AG10803 (cell line): ENCODE measurements around the gene DYRK3.

Experiments used
- DNase-seq: peaks from one replicate; pipeline ENCODE4 v3.0.0; 2010; ENCODE audit warnings: low read depth
- H3K4me3 ChIP-seq: 2 replicates; pipeline ENCODE4 v1.5.1; 2011; ENCODE audit warnings: mild to moderate bottlenecking, low read length, control low read depth
- TF ChIP-seq, protein P1 (sequence below): conservative IDR thresholded peaks from 2 replicates; pipeline ENCODE4 v1.5.1; 2011; ENCODE audit warnings: mild to moderate bottlenecking, low read length, control low read depth, inconsistent platforms

Gene DYRK3

DNA sequence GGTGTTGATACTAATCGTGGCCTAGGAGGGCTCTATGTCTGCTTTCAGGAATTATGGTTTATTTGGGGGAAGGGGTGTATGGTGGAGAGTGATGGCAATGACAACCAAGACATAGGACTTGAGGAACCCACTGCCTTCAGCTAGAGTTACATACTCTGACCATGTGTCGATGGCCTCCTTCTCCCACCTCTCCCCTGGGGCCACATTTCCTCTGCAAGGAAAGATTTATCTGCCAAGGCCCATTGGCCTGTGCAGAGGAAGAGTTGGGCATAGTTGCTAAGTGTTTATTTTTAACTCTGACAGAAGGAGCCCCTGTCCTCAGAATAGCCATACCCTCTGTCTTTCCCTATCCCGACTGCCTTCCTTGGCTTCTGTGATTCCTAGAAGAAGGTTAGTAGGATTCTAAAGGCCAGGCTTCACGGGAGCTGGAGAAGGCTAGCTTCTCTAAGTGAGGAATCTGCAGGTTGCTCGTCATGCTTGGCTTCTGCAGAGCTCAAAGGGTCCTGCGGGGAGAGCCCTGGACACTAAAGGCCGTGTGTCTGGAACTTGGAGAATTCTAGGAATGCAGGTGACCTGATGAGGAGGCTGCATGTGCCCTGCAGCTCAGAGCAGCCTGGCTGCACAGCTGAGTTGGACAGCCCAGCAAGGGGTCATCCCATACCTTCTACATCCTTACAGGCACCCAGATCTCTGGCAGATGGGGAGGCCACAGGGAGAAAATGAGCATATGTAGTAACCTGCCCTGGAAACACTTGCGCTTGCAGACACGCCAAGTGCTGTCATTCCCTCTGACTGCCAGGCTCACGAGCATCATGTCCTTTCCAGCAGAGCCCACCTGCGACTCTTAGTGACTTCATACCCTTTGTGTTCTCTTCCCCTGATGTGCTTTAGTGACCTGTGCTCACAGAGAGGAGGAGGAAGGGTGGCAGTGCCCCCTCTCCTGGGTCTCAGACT lies 59.1 kb downstream of the DYRK3 start:
- TF ChIP-seq, protein P1, sequence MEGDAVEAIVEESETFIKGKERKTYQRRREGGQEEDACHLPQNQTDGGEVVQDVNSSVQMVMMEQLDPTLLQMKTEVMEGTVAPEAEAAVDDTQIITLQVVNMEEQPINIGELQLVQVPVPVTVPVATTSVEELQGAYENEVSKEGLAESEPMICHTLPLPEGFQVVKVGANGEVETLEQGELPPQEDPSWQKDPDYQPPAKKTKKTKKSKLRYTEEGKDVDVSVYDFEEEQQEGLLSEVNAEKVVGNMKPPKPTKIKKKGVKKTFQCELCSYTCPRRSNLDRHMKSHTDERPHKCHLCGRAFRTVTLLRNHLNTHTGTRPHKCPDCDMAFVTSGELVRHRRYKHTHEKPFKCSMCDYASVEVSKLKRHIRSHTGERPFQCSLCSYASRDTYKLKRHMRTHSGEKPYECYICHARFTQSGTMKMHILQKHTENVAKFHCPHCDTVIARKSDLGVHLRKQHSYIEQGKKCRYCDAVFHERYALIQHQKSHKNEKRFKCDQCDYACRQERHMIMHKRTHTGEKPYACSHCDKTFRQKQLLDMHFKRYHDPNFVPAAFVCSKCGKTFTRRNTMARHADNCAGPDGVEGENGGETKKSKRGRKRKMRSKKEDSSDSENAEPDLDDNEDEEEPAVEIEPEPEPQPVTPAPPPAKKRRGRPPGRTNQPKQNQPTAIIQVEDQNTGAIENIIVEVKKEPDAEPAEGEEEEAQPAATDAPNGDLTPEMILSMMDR: no peak
- no peak for DNase-seq
- H3K4me3 ChIP-seq: no peak overlapping the region

DNA sequence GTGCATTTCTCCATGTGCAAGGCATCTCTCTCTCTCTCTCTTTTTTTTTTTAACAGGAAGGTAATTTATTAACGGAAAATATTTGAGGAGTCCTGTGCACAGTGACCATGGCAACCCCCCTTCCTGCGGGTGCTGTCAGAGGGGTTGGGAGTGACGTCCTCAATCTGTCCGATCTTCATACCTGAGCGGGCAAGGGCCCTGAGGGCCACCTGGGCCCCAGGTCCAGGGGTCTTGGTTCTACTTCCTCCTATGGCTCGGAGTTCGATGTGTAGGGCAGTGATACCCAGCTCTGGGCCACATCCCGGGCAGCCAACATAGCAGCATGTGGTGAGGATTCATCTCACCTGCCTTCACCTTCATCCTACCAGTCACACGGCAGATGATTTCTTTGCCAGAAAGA lies 60.4 kb downstream of the DYRK3 start:
- no peak overlapping the region for H3K4me3 ChIP-seq
- no peak for DNase-seq
- TF ChIP-seq, protein P1: no peak

DNA sequence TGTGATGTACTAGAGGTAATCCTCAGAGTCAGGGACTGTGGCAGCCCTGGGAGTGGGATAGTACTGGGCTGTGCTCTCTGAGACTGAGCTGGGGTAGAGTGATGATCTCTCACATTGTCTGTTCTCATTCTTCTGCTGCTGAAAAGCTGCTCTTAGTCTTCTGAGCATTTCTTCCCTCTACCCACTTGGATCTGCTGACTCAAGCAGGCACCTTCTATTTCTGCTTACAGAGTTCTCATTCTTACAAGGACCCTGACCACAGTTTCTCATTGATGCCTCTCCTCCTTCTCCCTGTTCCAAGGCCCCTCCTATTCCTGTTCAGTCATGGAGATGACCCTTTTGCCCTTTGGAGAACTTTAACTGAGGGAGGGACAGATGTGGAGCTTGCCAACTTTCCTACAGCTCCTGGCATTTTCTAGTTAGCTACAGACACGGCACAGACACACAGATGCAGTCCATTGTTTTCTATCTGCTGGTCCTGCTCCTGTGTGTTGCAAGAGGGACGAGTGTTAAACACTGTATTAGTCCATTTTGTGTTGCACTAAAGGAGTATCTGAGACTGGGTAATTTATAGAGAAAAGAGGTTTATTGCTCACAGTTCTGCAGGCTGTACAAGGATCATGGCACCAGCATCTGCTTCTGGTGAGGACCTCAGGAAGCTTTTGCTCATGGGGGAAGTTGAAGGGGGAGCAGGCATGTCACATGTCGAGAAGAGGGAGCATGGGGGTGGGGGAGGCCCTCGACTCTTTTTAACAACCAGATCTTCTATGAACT lies 61.7 kb downstream of the DYRK3 start:
- TF ChIP-seq, protein P1: no peak
- no peak overlapping the region for H3K4me3 ChIP-seq
- DNase-seq: no peak

DNA sequence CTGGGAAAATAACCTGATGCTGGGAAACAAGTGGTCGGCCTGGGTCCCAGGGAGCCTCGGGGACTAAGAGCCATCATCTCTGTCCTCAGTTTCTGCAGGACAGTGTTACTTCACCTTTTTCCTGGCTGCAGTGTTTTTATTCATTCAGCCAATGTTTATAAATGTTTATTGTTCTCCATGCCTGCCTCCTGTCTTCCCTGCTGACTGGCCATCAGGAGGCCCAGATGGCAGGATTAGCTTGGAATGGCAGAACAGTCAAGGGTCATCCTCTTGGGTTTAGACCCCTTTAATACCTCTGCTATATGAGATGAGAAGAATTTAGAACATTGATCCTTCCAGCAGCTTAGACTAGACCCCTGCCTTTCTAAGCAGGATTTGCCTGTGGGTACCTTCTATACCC lies 62.7 kb downstream of the DYRK3 start:
- no peak for DNase-seq
- H3K4me3 ChIP-seq: no peak overlapping the region
- TF ChIP-seq, protein P1: no peak
